Adrenal gland (tissue), 5 donors: ENCODE data around the gene RNASE9.

Experiments used
- CTCF ChIP-seq, 6 experiments: fragments of 450-650 bp in 4 of 6; fragments of 200-600 bp in 2 of 6; sonication (generic) in 1 of 6; IDR thresholded peaks; 1 replicate in 5 of 6; 2 replicates in 1 of 6; pipeline versions ENCODE4 v1.5.1 to v1.8.0; 2016 to 2021; ENCODE audit warnings: antibody characterized with exemption in 6 of 6, mild to moderate bottlenecking in 2 of 6, moderate library complexity in 1 of 6
- POLR2A ChIP-seq, 2 donors: fragments of 450-650 bp; IDR thresholded peaks; one replicate each; pipeline ENCODE4 v1.6.1; 2017; ENCODE audit warnings: antibody characterized with exemption in 2 of 2, mild to moderate bottlenecking in 2 of 2, moderate library complexity in 1 of 2
- donor health status: DM: no; HTN: no; CAD: no.

- TF ChIP-seq CTCF (IDR thresholded peaks at IDR 0.05), result no peak
- TF ChIP-seq POLR2A (IDR thresholded peaks at IDR 0.05), result no peak
Measured at GRCh38 chr14:20603813-20604690, 43.2 kb upstream of the RNASE9 start.
